Spleen (tissue), 3 donors: Measurements from ENCODE around the gene PTPRM.

Experiments used
- POLR2A ChIP-seq, 3 donors: fragments of 450-650 bp; IDR thresholded peaks; one replicate each; pipeline ENCODE4 v1.5.1; 2017; ENCODE audit warnings: antibody characterized with exemption in 3 of 3, mild to moderate bottlenecking in 1 of 3
- POLR2AphosphoS5 ChIP-seq, 3 donors: sonication (generic); formaldehyde crosslinking; IDR thresholded peaks; one replicate each; pipeline ENCODE4 v1.5.1; 2017; ENCODE audit warnings: antibody characterized with exemption in 3 of 3

GRCh38 chr18:8235894-8236293 lies 668.8 kb downstream of the PTPRM start:
- TF ChIP-seq POLR2AphosphoS5 (IDR thresholded peaks at IDR 0.05) (no peak), POLR2A (IDR thresholded peaks at IDR 0.05) (no peak)
